Hepatocyte (in vitro differentiated cells): ENCODE measurements around the gene SPRY4.

Source experiments
- EZH2phosphoT487 ChIP-seq: fragments of 200-600 bp; sonication (generic); IDR thresholded peaks from one replicate; pipeline ENCODE4 v1.6.1; 2018; ENCODE audit warnings: antibody characterized with exemption, mild to moderate bottlenecking, low read depth, moderate library complexity; ENCODE audit not compliant: unreplicated experiment, severe bottlenecking
- TF ChIP-seq, protein P1 (sequence below): fragments of 200-600 bp; sonication (generic); IDR thresholded peaks from 2 replicates; pipeline ENCODE4 v1.5.1; 2016; ENCODE audit warnings: antibody characterized with exemption, mild to moderate bottlenecking; ENCODE audit not compliant: poor library complexity

- no peak for TF ChIP-seq EZH2phosphoT487
- TF ChIP-seq, protein P1, sequence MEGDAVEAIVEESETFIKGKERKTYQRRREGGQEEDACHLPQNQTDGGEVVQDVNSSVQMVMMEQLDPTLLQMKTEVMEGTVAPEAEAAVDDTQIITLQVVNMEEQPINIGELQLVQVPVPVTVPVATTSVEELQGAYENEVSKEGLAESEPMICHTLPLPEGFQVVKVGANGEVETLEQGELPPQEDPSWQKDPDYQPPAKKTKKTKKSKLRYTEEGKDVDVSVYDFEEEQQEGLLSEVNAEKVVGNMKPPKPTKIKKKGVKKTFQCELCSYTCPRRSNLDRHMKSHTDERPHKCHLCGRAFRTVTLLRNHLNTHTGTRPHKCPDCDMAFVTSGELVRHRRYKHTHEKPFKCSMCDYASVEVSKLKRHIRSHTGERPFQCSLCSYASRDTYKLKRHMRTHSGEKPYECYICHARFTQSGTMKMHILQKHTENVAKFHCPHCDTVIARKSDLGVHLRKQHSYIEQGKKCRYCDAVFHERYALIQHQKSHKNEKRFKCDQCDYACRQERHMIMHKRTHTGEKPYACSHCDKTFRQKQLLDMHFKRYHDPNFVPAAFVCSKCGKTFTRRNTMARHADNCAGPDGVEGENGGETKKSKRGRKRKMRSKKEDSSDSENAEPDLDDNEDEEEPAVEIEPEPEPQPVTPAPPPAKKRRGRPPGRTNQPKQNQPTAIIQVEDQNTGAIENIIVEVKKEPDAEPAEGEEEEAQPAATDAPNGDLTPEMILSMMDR = no peak
These were observed 47.0 kb downstream of the SPRY4 start for GRCh38 chr5:142277796-142278195.
